BLaER1 treated with 17β-estradiol and CSF1 and Interleukin-3, amounts not matched to agents 10 nM and 100 nM (cell line): Measurements from ENCODE around the gene MECP2.
A peak's percentile ranks its signal among the peaks of the same experiment; 100 is the strongest.

Experiments
- H3K27ac ChIP-seq, 11 experiments: shearing (Covaris generic); formaldehyde crosslinking; 2 replicates each; pipeline ENCODE4 v1.8.1; 2022
- H3K27me3 ChIP-seq, 11 experiments: shearing (Covaris generic); formaldehyde crosslinking; 2 replicates each; pipeline ENCODE4 v1.8.1; 2022
- H3K36me3 ChIP-seq, 11 experiments: shearing (Covaris generic); formaldehyde crosslinking; 2 replicates each; pipeline ENCODE4 v1.8.1; 2022
- H3K4me1 ChIP-seq, 10 experiments: shearing (Covaris generic); formaldehyde crosslinking; 2 replicates each; pipeline ENCODE4 v1.8.1; 2022
- H3K4me2 ChIP-seq, 11 experiments: shearing (Covaris generic); formaldehyde crosslinking; 2 replicates each; pipeline ENCODE4 v1.8.1; 2022
- H3K4me3 ChIP-seq, 10 experiments: shearing (Covaris generic); formaldehyde crosslinking; 2 replicates each; pipeline ENCODE4 v1.8.1; 2022
- H3K9ac ChIP-seq, 11 experiments: shearing (Covaris generic); formaldehyde crosslinking; 2 replicates each; pipeline ENCODE4 v1.8.1; 2022
- H3K9me3 ChIP-seq, 11 experiments: shearing (Covaris generic); formaldehyde crosslinking; replicated peaks in 1 of 11; 2 replicates each; pipeline ENCODE4 v1.8.1; 2022
- H4K20me1 ChIP-seq, 11 experiments: shearing (Covaris generic); formaldehyde crosslinking; 2 replicates each; pipeline ENCODE4 v1.8.1; 2022
- Cebpa-rat ChIP-seq, 11 experiments: shearing (Covaris generic); IDR thresholded peaks; 2 replicates each; pipeline ENCODE4 v1.8.1; 2022

MECP2 gene

DNA sequence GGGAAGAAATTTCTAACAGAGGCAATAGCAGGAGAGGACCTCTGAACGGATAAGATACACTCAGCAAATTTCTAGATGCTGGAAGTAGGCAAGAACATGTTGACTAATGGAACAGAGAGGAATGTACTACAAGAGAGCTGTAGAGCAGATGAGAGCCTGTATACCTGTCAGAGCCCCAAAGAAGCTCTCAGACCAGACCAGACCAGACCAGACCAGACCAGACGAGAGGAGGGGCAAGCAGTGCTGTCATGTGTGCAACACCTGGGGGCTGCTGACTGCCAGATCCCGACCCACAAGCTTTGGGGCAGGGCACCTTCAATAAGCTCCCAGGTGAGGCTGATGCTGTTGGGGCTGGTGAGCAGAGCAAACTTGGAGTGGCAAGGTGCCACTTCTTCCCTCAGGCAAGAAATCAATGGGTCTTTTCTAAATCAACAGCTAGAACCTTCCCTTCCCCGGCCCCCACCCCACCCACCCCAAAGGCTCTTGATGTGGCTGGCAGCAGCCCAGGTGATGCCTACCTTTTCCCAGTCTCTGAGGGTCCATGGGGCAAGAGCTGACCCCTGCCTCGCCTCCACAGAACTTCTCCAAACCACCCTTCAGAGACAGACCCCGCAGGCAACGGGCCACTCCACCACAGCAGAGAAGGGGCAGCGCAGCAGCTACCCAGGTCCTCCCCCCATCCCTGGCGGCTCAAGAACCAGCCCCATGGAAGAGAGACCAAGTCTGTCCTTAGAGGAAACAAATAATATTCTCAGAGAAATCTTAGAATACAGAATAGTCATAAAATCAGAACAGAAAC is 32.7 kb downstream of the MECP2 start:
- H3K9me3 ChIP-seq = no peaks in the 10 kb centered on the region
- peaks cover 96 to 100% (median 99%) of the 10 kb centered on the region in 11 experiments for H3K27me3 ChIP-seq
- no peaks in the 10 kb centered on the region; a peak in 1 of 22 replicates for H3K36me3 ChIP-seq
- no peak overlapping the region for H3K4me3 ChIP-seq
- no peak overlapping the region for H3K27ac ChIP-seq
- peak overlapping the region in 1 of 11 experiments; percentile 49; a peak in 1 of 22 replicates for H3K4me2 ChIP-seq
- peaks cover 22 to 50% (median 36%) of the 10 kb centered on the region in 10 experiments for H3K4me1 ChIP-seq
- TF ChIP-seq Cebpa-rat (IDR thresholded peaks at IDR 0.05) = no peak
- H3K9ac ChIP-seq = no peak overlapping the region
- H4K20me1 ChIP-seq = peaks cover 92 to 100% (median 99%) of the 10 kb centered on the region in 11 experiments

- Histone ChIP-seq H3K36me3 (peaks cover 0 to 6% (median under 1%) of the 10 kb centered on the region in 11 experiments; a peak in 7 of 22 replicates), H3K9ac (no peak overlapping the region), H3K9me3 (no peaks in the 10 kb centered on the region), H3K4me2 (no peak overlapping the region), H3K27ac (no peak overlapping the region), H3K4me1 (peaks cover 27 to 50% (median 40%) of the 10 kb centered on the region in 10 experiments), H3K27me3 (peaks cover 96 to 100% (median 99%) of the 10 kb centered on the region in 11 experiments), H3K4me3 (no peak overlapping the region), H4K20me1 (peaks cover 94 to 100% (median 99%) of the 10 kb centered on the region in 11 experiments)
- no peak for TF ChIP-seq Cebpa-rat (IDR thresholded peaks at IDR 0.05)
Measured at GRCh38 chrX:154063234-154063633, 34.3 kb downstream of the MECP2 start.

DNA sequence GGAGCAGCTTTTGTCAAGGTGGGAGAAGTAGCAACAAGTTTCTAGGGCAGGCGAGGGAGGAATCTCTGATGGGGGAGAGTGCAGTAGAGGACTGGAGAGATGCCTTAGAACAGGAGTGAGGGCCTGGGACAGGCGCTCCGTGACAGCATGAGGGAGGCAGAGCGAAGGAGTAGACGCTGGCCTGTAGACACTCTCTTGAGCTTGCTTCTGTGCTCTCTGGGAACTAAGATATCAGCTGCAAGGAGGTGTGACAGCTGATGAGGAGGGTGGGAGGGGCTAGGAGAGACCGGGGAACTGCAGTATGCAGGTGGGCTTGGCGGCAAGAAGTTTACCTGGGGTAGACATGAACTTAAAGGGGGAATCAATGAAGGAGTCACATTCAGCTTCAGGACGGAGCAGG is 35.7 kb downstream of the MECP2 start:
- H3K36me3 ChIP-seq = peaks cover 0 to 20% (median 4%) of the 10 kb centered on the region in 11 experiments; a peak in 8 of 22 replicates
- H4K20me1 ChIP-seq = peaks cover 96 to 100% (median 99%) of the 10 kb centered on the region in 11 experiments
- H3K9ac ChIP-seq = peak overlapping the region in 1 of 11 experiments; percentile 18; a peak in 1 of 22 replicates

GRCh38 chrX:154059729-154060245 is 37.7 kb downstream of the MECP2 start:
- Histone ChIP-seq H3K9ac (no peak overlapping the region), H3K27me3 (peaks cover 97 to 100% (median 100%) of the 10 kb centered on the region in 11 experiments), H3K27ac (no peak overlapping the region; a peak in 1 of 22 replicates), H3K4me1 (peaks cover 42 to 71% (median 51%) of the 10 kb centered on the region in 10 experiments), H3K9me3 (no peaks in the 10 kb centered on the region), H3K36me3 (peaks cover 0 to 35% (median 5%) of the 10 kb centered on the region in 11 experiments; a peak in 10 of 22 replicates), H3K4me2 (peak overlapping the region in 5 of 11 experiments; percentile 7 to 50 (median 15); a peak in 6 of 22 replicates), H3K4me3 (no peak overlapping the region), H4K20me1 (peaks cover 85 to 100% (median 95%) of the 10 kb centered on the region in 11 experiments)
- no peak for TF ChIP-seq Cebpa-rat (IDR thresholded peaks at IDR 0.05)

More for the DNA sequence above, 35.7 kb downstream of the MECP2 start:
- Histone ChIP-seq H3K27ac (no peak overlapping the region), H3K27me3 (peaks cover 96 to 100% (median 99%) of the 10 kb centered on the region in 11 experiments), H3K4me1 (peaks cover 37 to 61% (median 46%) of the 10 kb centered on the region in 10 experiments), H3K4me2 (peak overlapping the region in 6 of 11 experiments; percentile 25 to 46 (median 34); a peak in 6 of 22 replicates), H3K9me3 (no peaks in the 10 kb centered on the region), H3K4me3 (no peak overlapping the region)
- no peak for TF ChIP-seq Cebpa-rat (IDR thresholded peaks at IDR 0.05)

- H3K9me3 ChIP-seq = no peaks in the 10 kb centered on the region
- H3K27me3 ChIP-seq = peaks cover 97 to 100% (median 100%) of the 10 kb centered on the region in 11 experiments
- TF ChIP-seq Cebpa-rat (IDR thresholded peaks at IDR 0.05) = no peak
- H3K4me3 ChIP-seq = no peak overlapping the region
- peaks cover 42 to 66% (median 51%) of the 10 kb centered on the region in 10 experiments for H3K4me1 ChIP-seq
- peaks cover 0 to 35% (median 5%) of the 10 kb centered on the region in 11 experiments; a peak in 10 of 22 replicates for H3K36me3 ChIP-seq
- H3K4me2 ChIP-seq = peak overlapping the region in 3 of 11 experiments; percentile 15 to 50 (median 37); a peak in 4 of 22 replicates
- H4K20me1 ChIP-seq = peaks cover 80 to 100% (median 92%) of the 10 kb centered on the region in 11 experiments
- no peak overlapping the region for H3K9ac ChIP-seq
- no peak overlapping the region; a peak in 1 of 22 replicates for H3K27ac ChIP-seq
Measured at GRCh38 chrX:154059231-154059630, 38.3 kb downstream of the MECP2 start.

- Histone ChIP-seq H3K4me1 (peaks cover 42 to 65% (median 44%) of the 10 kb centered on the region in 10 experiments), H3K27me3 (peaks cover 95 to 100% (median 98%) of the 10 kb centered on the region in 11 experiments), H3K9me3 (no peaks in the 10 kb centered on the region), H3K4me3 (no peak overlapping the region), H3K27ac (no peak overlapping the region), H3K9ac (no peak overlapping the region), H4K20me1 (peaks cover 71 to 97% (median 87%) of the 10 kb centered on the region in 11 experiments), H3K36me3 (peaks cover 0 to 35% (median 7%) of the 10 kb centered on the region in 11 experiments; a peak in 14 of 22 replicates), H3K4me2 (peak overlapping the region in 6 of 11 experiments; percentile 1 to 62 (median 42); a peak in 9 of 22 replicates)
- no peak for TF ChIP-seq Cebpa-rat (IDR thresholded peaks at IDR 0.05)
Measured at GRCh38 chrX:154058214-154058997, 39.1 kb downstream of the MECP2 start.

DNA sequence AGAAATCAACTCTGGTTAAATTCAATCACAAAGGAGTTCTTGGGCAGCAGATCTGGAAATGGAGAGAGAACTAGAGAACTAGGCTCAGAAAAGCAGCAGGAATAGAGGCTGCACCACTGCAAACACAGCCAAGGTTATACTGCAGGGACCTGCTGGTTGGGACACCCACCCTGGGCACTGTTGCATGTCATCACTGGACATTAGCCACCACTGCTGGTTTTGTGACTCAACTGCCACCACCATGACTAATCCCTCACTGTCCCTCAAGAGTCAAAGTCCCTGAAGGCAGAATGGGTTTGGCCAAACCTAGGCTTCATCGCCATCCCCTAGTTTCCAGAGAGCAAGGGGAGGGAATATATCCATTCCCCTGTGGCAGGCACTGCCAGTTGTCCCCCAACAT is 39.7 kb downstream of the MECP2 start:
- H3K27ac ChIP-seq = no peak overlapping the region
- TF ChIP-seq Cebpa-rat (IDR thresholded peaks at IDR 0.05) = no peak
- peaks cover 3 to 35% (median 9%) of the 10 kb centered on the region in 11 experiments; a peak in 16 of 22 replicates for H3K36me3 ChIP-seq
- peaks cover 95 to 100% (median 98%) of the 10 kb centered on the region in 11 experiments for H3K27me3 ChIP-seq
- no peak overlapping the region for H3K4me3 ChIP-seq
- no peaks in the 10 kb centered on the region for H3K9me3 ChIP-seq
- no peak overlapping the region for H3K9ac ChIP-seq
- peaks cover 41 to 65% (median 44%) of the 10 kb centered on the region in 10 experiments for H3K4me1 ChIP-seq
- peak overlapping the region in 6 of 11 experiments; percentile 1 to 62 (median 42); a peak in 9 of 22 replicates for H3K4me2 ChIP-seq
- H4K20me1 ChIP-seq = peaks cover 69 to 97% (median 84%) of the 10 kb centered on the region in 11 experiments

DNA sequence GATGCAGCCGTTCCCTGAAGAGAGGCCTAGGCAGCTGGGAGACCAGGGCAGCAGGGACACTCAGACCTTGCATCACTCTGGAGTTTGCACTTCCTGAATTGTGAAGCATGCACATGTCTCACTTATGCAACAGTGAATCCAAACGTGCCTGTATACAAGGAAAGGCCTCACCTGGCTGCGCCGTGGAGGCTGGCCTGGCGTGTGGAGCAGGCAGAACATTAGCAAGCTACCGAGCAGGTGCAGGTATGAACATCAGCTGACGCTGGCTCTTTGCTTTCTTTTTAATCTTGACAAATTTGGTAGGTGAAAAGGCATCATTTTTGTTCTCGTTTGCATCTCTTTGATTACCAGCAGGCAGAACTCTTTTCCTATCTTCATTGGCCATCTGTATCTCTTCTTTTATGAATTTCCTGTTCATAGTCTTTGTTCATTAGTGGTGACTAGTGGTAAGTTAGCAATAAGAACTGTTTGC is 40.7 kb downstream of the MECP2 start:
- peaks cover 66 to 97% (median 84%) of the 10 kb centered on the region in 11 experiments for H4K20me1 ChIP-seq
- peak in 2 of 11 experiments; percentile 20 to 50; a peak in 2 of 22 replicates for TF ChIP-seq Cebpa-rat (IDR thresholded peaks at IDR 0.05)
- peaks cover 94 to 100% (median 98%) of the 10 kb centered on the region in 11 experiments for H3K27me3 ChIP-seq
- no peaks in the 10 kb centered on the region for H3K9me3 ChIP-seq
- H3K4me1 ChIP-seq = peaks cover 33 to 60% (median 39%) of the 10 kb centered on the region in 10 experiments
- H3K27ac ChIP-seq = peak overlapping the region in 6 of 11 experiments; percentile 0 to 54 (median 48); a peak in 7 of 22 replicates
- peak overlapping the region in 7 of 11 experiments; percentile 5 to 62 (median 37); a peak in 10 of 22 replicates for H3K4me2 ChIP-seq
- H3K4me3 ChIP-seq = no peak overlapping the region
- H3K9ac ChIP-seq = peak overlapping the region in 1 of 11 experiments; percentile 25; a peak in 2 of 22 replicates
- H3K36me3 ChIP-seq = peaks cover 3 to 35% (median 9%) of the 10 kb centered on the region in 11 experiments; a peak in 16 of 22 replicates
